Bronchial epithelial cell (primary cell): ENCODE measurements around the gene NPNT. TPM values are rescaled to one million over a fixed set of nuclear protein-coding genes. Genes with fewer than 3 reads are reported as not detected.

ENCODE experiments used
- DNase-seq: peaks from one replicate; pipeline ENCODE4 v3.0.0-alpha.2; 2010; ENCODE audit warnings: low read depth
- FAIRE-seq: peaks from 2 replicates; lab custom pipeline; 2011; peaks lifted over from hg19 to GRCh38; lab: Jason Lieb, UNC
- H3K27me3 ChIP-seq: 2 replicates; pipeline ENCODE4 v1.5.1; 2011; ENCODE audit warnings: low read length; ENCODE audit not compliant: control insufficient read depth, insufficient read depth
- H3K36me3 ChIP-seq: 2 replicates; pipeline ENCODE4 v1.5.1; 2011; ENCODE audit warnings: low read length; ENCODE audit not compliant: control insufficient read depth, insufficient read depth
- H3K4me3 ChIP-seq: 2 replicates; pipeline ENCODE4 v1.5.1; 2011; ENCODE audit warnings: mild to moderate bottlenecking, low read depth, low read length, control low read depth
- CTCF ChIP-seq: IDR thresholded peaks from 2 replicates; pipeline ENCODE4 v1.5.1; 2011; ENCODE audit warnings: mild to moderate bottlenecking, moderate library complexity, low read length, control low read depth, inconsistent platforms; ENCODE audit not compliant: insufficient read depth, severe bottlenecking
- total RNA-seq: library from RNA; depleted of rRNA; stranded (reverse); fragments of >200 nt; gene quantifications from 2 replicates; pipeline ENCODE4 v1.2.1, GENCODE V29; 2014

Gene NPNT
- total RNA-seq, 1 donor from 2014 or later: 1.1 TPM

DNA sequence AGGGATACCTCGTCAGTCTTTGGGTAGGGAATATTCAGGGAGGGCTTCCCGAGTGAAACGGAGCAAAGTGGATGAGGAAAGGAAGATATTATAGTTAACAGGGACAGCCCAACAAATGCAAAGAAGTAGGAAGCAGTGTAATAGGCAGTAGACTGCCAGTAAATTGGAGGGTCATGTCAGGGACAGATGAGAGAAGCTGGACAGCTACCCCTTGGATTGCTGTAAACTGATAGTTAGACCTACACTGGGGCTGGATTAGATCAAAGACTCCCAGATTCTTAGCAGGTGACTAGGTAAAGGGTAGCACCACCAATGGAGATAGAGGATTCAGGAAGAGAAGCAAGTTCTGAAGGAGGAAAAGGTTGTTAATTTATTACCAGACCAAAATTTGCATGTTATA lies 48.0 kb downstream of the NPNT start:
- no peaks in the 10 kb centered on the region for H3K36me3 ChIP-seq
- no peaks in the 10 kb centered on the region for H3K27me3 ChIP-seq
- no peak for TF ChIP-seq CTCF
- DNase-seq (no peak), FAIRE-seq (no peak)
- no peak overlapping the region for H3K4me3 ChIP-seq

- no peaks in the 10 kb centered on the region for H3K27me3 ChIP-seq
- FAIRE-seq (no peak), DNase-seq (no peak)
- no peaks in the 10 kb centered on the region for H3K36me3 ChIP-seq
- TF ChIP-seq CTCF: no peak
- H3K4me3 ChIP-seq: no peak overlapping the region
Measured at GRCh38 chr4:105944540-105944939, 49.3 kb downstream of the NPNT start.

GRCh38 chr4:105946771-105947170 lies 51.5 kb downstream of the NPNT start:
- DNase-seq (no peak), FAIRE-seq (no peak)
- Histone ChIP-seq H3K36me3 (no peaks in the 10 kb centered on the region), H3K27me3 (no peaks in the 10 kb centered on the region), H3K4me3 (no peak overlapping the region)
- no peak for TF ChIP-seq CTCF

- DNase-seq (no peak), FAIRE-seq (no peak)
- H3K36me3 ChIP-seq: no peaks in the 10 kb centered on the region
- no peaks in the 10 kb centered on the region for H3K27me3 ChIP-seq
- no peak overlapping the region for H3K4me3 ChIP-seq
- no peak for TF ChIP-seq CTCF
Measured at GRCh38 chr4:105950701-105951100, 55.4 kb downstream of the NPNT start.

GRCh38 chr4:105951198-105951597 lies 55.9 kb downstream of the NPNT start:
- no peak overlapping the region for H3K4me3 ChIP-seq
- no peak for TF ChIP-seq CTCF
- no peaks in the 10 kb centered on the region for H3K36me3 ChIP-seq
- DNase-seq: peak; percentile 23
- FAIRE-seq: no peak
- H3K27me3 ChIP-seq: no peaks in the 10 kb centered on the region

GRCh38 chr4:105952591-105952990 lies 57.3 kb downstream of the NPNT start:
- no peaks in the 10 kb centered on the region for H3K27me3 ChIP-seq
- H3K4me3 ChIP-seq: no peak overlapping the region
- no peak for DNase-seq
- H3K36me3 ChIP-seq: no peaks in the 10 kb centered on the region
- FAIRE-seq: no peak
- no peak for TF ChIP-seq CTCF
